Measurements from ENCODE around the gene ILKAP.

The ILKAP gene

DNA sequence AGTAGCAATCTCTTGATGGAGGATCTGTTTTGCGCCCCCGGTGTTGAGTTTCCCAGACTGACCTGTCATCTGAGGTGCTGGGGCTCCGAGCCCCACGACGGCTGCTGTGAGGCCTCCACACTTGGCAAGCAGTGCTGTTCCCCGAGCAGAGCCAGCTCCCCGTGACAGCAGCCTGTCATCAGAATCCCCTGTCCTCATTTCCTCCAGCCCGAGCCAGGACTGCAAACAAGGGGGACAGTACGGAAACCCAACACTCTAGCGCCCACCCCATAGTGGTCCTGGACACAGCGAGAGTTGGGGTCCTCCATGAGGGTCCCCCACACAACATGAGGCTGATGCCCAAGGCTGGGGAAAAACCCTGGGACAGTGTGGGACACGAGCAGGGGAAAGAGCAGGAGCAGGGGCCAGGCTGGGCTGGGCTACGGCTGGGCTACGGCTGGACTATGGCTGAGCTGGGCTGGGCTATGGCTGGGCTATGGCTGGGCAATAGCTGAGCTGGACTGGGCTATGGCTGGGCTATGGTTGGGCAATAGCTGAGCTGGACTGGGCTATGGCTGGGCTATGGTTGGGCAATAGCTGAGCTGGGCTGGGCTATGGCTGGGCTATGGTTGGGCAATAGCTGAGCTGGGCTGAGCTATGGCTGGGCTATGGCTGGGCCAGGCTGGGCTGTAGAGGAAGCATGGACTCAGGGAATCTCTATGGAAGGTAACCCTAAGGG is 66.5 kb downstream of the ILKAP start:
- Histone ChIP-seq H3K4me3 (ENCODE audit: low read length) (no peak overlapping the region), H3K27me3 (replicated peaks; ENCODE audit: insufficient read depth, low read length) (no peaks in the 10 kb centered on the region; the same call in 1 of the 2 replicates), H4K20me1 (ENCODE audit: insufficient read depth, low read length) (no peaks in the 10 kb centered on the region), H3K79me2 (ENCODE audit: low read length) (no peaks in the 10 kb centered on the region), H3K36me3 (replicated peaks; ENCODE audit: insufficient read depth, low read length) (no peaks in the 10 kb centered on the region), H2AFZ (ENCODE audit: low read length) (no peak overlapping the region), H3K4me1 (ENCODE audit: low read length) (no peaks in the 10 kb centered on the region), H3K4me2 (ENCODE audit: low read depth, low read length) (no peak overlapping the region), H3F3A (ENCODE audit: insufficient read depth, low read length) (no peaks in the 10 kb centered on the region), H3K9me3 (replicated peaks; ENCODE audit: insufficient read depth, low read length) (no peaks in the 10 kb centered on the region), H3K27ac (ENCODE audit: low read length) (no peak overlapping the region), H3K9ac (ENCODE audit: low read length) (no peak overlapping the region), H3K9me2 (replicated peaks; ENCODE audit: insufficient read depth, low read length) (no peaks in the 10 kb centered on the region)
- DNase-seq: no peak
- no peak for TF ChIP-seq EZH2phosphoT487 (IDR thresholded peaks at IDR 0.05; ENCODE audit: low read length)
- TF ChIP-seq, protein P1, sequence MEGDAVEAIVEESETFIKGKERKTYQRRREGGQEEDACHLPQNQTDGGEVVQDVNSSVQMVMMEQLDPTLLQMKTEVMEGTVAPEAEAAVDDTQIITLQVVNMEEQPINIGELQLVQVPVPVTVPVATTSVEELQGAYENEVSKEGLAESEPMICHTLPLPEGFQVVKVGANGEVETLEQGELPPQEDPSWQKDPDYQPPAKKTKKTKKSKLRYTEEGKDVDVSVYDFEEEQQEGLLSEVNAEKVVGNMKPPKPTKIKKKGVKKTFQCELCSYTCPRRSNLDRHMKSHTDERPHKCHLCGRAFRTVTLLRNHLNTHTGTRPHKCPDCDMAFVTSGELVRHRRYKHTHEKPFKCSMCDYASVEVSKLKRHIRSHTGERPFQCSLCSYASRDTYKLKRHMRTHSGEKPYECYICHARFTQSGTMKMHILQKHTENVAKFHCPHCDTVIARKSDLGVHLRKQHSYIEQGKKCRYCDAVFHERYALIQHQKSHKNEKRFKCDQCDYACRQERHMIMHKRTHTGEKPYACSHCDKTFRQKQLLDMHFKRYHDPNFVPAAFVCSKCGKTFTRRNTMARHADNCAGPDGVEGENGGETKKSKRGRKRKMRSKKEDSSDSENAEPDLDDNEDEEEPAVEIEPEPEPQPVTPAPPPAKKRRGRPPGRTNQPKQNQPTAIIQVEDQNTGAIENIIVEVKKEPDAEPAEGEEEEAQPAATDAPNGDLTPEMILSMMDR (IDR thresholded peaks at IDR 0.05; ENCODE audit: low read length): no peak
- TF ChIP-seq EZH2 (optimal IDR thresholded peaks at IDR 0.05; ENCODE audit: low read depth, low read length): no peak

DNA sequence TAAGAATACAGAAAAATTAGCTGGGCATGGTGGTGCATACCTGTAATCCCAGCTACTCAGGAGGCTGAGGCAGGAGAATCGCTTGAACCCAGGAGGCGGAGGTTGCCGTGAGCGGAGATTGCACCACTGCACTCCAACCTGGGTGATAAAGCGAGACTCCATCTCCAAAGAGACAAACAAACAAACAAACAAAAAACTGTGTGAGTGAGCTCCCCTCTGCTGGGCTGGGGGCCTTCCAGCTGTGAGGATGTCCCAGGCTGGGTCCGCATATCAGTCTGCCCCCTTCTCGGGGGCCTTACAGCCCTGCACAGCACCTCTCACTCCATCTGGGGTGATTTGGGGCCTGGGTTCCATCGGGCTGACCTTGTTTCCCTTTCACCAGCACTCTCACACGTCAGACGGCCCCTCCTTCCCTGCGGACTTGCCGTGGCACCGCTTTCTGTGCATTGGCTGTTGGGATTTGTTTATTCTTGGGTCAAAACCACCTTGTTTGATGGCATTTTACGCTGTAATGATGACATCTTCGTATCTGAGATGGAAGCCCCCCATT is 67.8 kb downstream of the ILKAP start:
- TF ChIP-seq, protein P1 (IDR thresholded peaks at IDR 0.05; ENCODE audit: low read length): no peak
- no peak for TF ChIP-seq EZH2 (optimal IDR thresholded peaks at IDR 0.05; ENCODE audit: low read depth, low read length)
- no peak for TF ChIP-seq EZH2phosphoT487 (IDR thresholded peaks at IDR 0.05; ENCODE audit: low read length)
- no peak for DNase-seq

GRCh38 chr2:238134393-238134785 is 69.1 kb downstream of the ILKAP start:
- no peaks in the 10 kb centered on the region for H3K79me2 ChIP-seq (ENCODE audit: low read length)
- no peak for DNase-seq
- H3K4me1 ChIP-seq (ENCODE audit: low read length): no peaks in the 10 kb centered on the region
- H3K27ac ChIP-seq (ENCODE audit: low read length): no peak overlapping the region
- no peak overlapping the region for H3K4me3 ChIP-seq (ENCODE audit: low read length)
- H4K20me1 ChIP-seq (ENCODE audit: insufficient read depth, low read length): no peaks in the 10 kb centered on the region
- H3F3A ChIP-seq (ENCODE audit: insufficient read depth, low read length): no peaks in the 10 kb centered on the region
- H2AFZ ChIP-seq (ENCODE audit: low read length): no peak overlapping the region
- H3K36me3 ChIP-seq (replicated peaks; ENCODE audit: insufficient read depth, low read length): no peaks in the 10 kb centered on the region
- no peak overlapping the region for H3K9ac ChIP-seq (ENCODE audit: low read length)
- H3K9me3 ChIP-seq (replicated peaks; ENCODE audit: insufficient read depth, low read length): no peaks in the 10 kb centered on the region
- H3K4me2 ChIP-seq (ENCODE audit: low read depth, low read length): no peak overlapping the region
- H3K27me3 ChIP-seq (replicated peaks; ENCODE audit: insufficient read depth, low read length): no peaks in the 10 kb centered on the region; the same call in 1 of the 2 replicates
- TF ChIP-seq, protein P1 (IDR thresholded peaks at IDR 0.05; ENCODE audit: low read length): no peak
- no peak for TF ChIP-seq EZH2phosphoT487 (IDR thresholded peaks at IDR 0.05; ENCODE audit: low read length)
- TF ChIP-seq EZH2 (optimal IDR thresholded peaks at IDR 0.05; ENCODE audit: low read depth, low read length): no peak
- H3K9me2 ChIP-seq (replicated peaks; ENCODE audit: insufficient read depth, low read length): no peaks in the 10 kb centered on the region

More for the DNA sequence above, 67.8 kb downstream of the ILKAP start:
- Histone ChIP-seq H3K27me3 (replicated peaks; ENCODE audit: insufficient read depth, low read length) (no peaks in the 10 kb centered on the region; the same call in 1 of the 2 replicates), H3K9ac (ENCODE audit: low read length) (no peak overlapping the region), H3K4me2 (ENCODE audit: low read depth, low read length) (no peak overlapping the region), H3F3A (ENCODE audit: insufficient read depth, low read length) (no peaks in the 10 kb centered on the region), H3K4me1 (ENCODE audit: low read length) (no peaks in the 10 kb centered on the region), H3K27ac (ENCODE audit: low read length) (no peak overlapping the region), H3K4me3 (ENCODE audit: low read length) (no peak overlapping the region), H3K9me3 (replicated peaks; ENCODE audit: insufficient read depth, low read length) (no peaks in the 10 kb centered on the region), H3K36me3 (replicated peaks; ENCODE audit: insufficient read depth, low read length) (no peaks in the 10 kb centered on the region), H2AFZ (ENCODE audit: low read length) (no peak overlapping the region), H4K20me1 (ENCODE audit: insufficient read depth, low read length) (no peaks in the 10 kb centered on the region), H3K79me2 (ENCODE audit: low read length) (no peaks in the 10 kb centered on the region), H3K9me2 (replicated peaks; ENCODE audit: insufficient read depth, low read length) (no peaks in the 10 kb centered on the region)

Data from MM.1S (cell line).